ENCODE results near the gene SMCHD1. TPM values are rescaled to one million over a fixed set of nuclear protein-coding genes. Genes with fewer than 3 reads are reported as not detected.
A peak's percentile ranks its signal among the peaks of the same experiment; 100 is the strongest.
"Not testable (repeated sequence)": the region's sequence is repeated elsewhere in the genome, so short reads cannot be mapped to it uniquely, and the experiment has no call there.

The SMCHD1 gene
- total RNA-seq, 1 donor from 2014 or later, result 37.9 TPM

DNA sequence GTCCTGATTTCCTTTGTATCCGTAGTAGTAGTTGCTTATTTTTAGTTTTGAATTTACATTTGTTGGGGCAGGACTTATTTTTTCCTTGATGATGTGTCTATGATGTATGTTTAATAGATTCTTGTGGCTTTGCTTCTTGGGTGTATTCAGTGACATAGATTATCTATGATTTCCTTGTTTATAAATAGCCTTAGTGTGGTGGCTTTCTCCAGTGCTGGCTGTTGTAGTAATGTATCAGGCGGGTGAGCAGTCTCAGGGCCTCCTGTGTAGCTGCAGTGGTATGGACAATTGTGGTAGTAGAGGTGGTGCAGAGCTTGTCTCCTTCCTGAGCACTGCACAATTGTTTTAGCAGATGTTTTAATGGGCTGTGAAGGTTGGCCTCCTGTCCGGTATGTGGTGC lies 60.5 kb downstream of the SMCHD1 start:
- DNase-seq (ENCODE audit: low read depth), result peak; percentile 57

DNA sequence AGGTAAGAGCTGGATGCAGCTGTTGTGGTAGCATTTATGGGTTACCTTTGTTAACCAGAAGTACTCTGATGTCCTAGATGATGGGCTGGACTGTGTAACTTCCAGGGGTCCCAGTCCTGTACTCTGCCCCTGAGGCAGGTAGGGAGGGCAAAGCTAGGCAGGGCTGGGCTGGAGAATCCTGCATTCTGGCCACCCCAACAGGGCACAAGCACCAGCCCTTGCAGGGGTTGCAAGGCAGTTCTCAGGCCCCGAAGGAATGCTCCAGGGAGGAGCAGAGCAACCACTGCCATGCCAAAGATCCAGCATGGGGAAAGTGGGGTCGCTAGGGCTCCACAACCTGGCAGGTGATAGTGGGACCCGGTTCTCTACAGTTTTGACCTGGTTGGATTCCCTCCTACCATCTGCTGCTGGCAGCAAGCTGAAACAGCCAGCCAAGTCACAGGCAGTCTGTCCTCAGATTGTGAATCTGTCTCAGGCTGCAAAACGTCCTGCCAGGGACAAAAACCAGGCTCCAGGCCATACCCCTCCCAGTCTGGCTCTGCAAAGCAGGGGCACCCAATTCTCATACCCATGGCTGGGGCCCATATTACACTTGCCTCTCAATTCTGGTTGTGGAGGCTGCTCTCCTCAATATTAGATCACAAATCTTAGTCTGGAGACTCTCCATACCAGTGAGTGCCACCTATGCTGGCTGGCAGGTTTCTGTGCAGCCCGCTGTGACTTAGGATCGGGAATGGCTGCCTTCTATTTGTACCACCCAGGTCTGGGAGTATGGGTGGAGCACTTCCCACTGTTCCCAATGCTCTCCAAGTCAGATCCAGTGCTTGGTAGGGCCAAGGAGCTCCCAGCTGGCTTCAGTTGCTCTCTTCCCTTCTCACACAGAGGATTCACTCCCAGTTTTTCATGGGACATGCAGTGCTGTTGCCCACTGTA lies 61.1 kb downstream of the SMCHD1 start:
- no peak for DNase-seq (ENCODE audit: low read depth)

DNA sequence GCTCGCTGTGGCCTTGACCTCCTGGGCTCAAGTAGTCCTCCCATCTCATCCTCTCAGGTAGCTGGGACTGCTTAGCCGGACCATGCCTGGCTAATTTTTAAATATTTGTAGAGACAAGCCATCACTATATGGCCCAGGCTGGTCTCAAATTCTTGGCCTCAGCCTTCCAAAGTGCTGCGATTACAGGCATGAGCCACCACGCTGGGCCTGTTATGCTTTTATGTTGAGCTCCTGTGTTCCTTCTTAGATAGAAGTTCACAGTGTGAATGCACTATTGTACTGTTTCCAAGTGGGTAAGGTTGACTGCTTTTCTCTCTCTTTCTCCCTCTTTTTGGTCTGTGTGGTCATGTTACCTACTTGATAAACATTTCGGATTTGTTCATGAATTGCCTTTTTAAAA lies 61.9 kb downstream of the SMCHD1 start:
- DNase-seq (ENCODE audit: low read depth), result no peak

DNA sequence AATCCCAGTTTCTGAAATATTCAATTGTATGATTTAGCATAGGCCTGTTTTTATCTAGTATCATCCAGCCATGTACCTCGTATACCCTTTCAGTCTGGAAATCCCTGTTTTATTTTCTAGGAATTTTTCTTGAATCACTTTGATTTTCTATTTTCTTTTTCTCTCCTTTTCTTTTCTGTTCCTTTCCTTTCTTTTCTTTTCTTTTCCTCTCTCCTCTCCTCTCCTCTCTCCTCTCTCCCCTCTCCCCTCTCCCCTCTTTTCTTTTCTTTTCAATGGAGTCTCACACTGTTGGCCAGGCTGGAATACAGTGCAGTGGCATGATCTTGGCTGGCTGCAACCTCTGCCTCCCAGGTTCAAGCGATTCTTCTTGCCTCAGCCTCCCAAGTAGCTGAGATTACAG lies 63.5 kb downstream of the SMCHD1 start:
- DNase-seq (ENCODE audit: low read depth), result no peak

DNA sequence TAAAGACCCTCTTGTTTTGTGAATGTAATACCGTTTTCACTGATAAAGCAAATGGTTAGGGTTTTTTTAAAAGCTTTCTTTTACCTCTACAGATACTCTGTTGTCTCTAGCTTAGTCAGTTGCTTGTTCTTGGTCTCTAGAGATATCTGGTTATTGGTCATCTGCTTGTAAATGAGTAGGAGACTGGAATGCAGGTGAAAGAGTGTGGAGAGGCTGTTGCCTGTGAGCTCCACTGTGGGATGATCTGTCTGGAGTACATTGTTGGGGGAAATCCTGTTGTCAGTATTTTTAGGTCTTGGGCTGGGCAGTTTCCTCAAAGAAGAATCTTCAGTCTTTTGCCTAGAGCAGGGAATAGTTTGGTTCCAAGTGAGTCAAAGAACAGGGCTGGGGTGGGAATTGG lies 67.7 kb downstream of the SMCHD1 start:
- DNase-seq (ENCODE audit: low read depth), result peak; percentile 3

DNA sequence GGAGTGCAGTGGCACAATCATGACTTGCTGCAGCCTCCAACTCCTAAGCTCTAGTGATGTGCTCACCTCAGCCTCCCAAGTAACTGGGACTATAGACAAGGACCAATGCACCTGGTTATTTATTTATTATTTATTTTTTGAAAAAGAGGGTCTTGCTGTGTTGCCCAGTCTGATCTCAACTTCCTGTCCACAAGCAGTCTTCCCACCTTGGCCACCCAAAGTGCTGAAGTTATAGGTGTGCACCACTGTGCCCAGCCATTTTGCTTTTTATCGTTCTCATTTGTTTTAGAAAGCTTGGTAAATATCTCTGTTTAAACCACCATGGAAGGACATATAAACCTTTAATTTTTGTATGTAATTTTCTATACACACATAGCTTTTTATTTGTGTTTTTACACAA lies 74.2 kb downstream of the SMCHD1 start:
- DNase-seq (ENCODE audit: low read depth), result no peak

DNA sequence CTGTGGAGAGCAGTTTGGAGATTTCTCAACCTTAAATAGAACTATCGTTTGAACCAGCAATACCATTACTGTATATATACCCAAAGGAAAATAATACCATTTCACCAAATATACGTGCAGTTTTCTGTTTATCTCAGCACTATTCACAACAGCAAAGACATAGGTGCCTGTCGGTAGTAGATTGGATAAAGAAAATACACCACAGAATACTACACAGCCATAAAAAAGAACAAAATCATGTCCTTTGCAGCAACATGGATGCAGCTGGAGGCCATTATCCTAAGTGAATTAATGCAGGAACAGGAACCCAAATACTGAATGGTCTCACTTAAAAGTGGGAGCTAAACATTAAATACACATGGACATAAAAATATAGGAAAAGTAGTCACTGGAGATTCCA lies 81.3 kb downstream of the SMCHD1 start:
- DNase-seq (ENCODE audit: low read depth), result no peak

DNA sequence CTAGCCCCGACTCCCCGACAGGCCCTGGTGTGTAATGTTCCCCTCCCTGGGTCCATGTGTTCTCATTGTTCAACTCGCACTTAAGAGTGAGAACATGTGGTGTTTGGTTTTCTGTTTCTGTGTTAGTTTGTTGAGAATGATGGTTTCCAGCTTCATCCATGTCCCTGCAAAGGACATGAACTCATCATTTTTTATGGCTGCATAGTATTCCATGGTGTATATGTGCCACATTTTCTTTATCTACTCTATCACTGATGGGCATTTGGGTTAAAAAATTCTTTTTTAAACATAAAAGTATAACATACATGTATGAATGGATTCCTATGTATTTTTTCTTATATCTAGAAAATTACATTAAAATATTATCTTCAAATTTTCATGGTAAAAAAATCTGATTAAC lies 84.6 kb downstream of the SMCHD1 start:
- DNase-seq (ENCODE audit: low read depth), result not testable (repeated sequence)

DNA sequence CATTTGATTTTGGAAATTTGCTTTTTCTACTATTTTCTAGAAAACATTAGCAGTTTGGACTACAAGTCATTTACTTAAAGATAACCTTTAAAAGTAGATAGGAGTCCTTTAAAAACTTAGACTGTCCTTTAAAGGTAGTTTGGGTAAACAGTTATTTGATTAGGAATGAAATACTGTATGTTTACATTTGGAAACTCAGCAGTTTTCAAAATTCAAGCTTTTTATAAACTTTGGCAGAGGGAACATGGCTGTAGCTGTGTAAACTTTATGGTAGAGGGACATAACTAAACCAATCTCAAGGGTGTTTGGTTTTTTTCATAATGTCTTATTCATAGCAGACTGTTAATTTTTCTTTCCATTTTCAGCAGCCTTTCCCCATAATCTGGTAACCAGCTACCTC lies 90.7 kb downstream of the SMCHD1 start:
- no peak for DNase-seq (ENCODE audit: low read depth)

DNA sequence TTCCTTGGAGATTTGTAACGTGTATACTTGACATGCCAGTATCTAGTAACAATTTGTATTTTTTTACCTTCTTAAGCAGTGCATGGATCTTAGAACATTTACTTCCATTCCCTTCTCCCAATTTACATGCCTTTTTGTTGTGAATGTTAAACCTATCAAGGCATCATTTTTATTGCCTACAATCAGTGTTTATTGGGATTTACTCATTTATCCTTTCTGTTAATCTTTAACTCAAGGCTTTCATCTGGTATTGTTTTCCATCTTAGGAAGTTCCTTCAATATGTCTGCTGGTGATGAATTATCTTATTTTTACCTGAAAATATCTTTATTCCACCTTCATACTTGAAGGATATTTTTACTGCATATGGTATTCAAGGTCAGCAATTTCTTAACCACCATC lies 102.8 kb downstream of the SMCHD1 start:
- DNase-seq (ENCODE audit: low read depth), result no peak

DNA sequence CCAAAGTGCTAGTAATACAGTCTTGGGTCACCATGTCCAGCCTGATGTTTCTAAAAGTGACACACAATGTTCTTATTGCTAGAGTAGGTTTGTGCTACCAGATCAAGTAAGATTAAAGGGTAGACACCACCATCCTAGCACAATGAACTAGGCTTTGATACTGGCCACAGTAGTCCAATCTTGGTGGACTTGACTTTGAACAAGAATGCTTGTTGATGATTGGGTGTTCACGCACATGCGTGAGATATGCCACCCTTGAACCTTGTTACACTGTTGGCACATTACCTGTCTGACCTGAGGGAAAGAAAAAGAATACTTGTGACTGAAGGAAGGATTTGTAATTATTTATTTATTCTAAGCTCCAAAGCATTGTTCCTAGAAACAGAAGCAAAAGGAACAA lies 119.1 kb downstream of the SMCHD1 start:
- no peak for DNase-seq (ENCODE audit: low read depth)

DNA sequence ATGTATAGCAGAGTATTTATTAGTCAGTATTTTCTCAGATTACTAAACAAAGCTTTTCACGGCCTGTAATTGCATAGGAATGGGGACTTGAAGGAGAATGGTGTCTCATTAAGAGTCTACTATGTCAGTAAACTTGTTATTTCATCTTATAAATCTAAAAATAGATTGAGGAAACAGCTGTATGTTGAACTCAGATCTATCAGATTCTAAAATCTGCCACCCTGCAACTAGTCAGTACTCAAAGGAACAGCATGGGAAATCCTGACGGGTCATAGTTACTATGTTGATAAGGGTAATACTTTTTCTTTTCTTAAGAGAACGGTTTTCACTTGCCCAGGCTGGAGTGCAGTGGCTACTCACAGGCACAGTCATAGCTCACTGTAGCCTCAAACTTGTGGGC lies 121.1 kb downstream of the SMCHD1 start:
- peak; percentile 1 for DNase-seq (ENCODE audit: low read depth)

DNA sequence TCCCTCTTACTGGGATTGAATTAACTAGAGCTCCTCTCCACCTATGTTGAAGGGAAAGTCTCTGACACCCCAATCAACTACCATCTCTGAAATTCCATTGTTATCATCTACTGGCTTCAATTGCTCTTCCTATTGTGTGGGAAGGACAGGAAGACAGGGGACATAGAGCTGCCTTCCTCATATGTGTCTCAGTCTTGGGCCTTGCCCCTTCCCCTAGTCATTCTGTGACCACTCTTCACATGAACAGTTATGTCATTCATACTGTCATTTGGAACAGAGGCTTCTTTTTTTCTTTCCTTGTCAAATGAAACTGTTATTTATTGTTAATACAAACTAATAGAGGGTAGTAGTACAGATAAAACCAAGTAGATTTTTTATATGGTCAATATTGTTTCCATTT lies 121.7 kb downstream of the SMCHD1 start:
- no peak for DNase-seq (ENCODE audit: low read depth)

DNA sequence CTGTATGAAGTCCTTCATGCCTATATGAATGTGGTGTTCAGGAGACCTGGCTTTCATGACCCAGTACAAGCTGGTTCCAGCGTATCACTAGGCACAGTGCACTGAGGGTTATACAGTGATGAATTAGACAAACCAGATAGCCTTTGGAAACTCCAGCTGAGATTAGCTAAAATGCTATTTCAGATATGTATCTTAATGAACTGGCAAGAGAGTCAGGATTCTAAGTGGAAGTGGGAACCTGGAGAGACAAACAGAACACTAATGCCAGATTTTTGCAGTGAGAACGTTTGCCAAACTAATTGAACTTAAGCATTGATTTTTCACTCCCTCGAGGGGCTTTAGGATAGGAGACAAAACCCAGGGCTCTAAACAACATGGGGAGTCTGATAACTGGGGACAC lies 125.2 kb downstream of the SMCHD1 start:
- no peak for DNase-seq (ENCODE audit: low read depth)

DNA sequence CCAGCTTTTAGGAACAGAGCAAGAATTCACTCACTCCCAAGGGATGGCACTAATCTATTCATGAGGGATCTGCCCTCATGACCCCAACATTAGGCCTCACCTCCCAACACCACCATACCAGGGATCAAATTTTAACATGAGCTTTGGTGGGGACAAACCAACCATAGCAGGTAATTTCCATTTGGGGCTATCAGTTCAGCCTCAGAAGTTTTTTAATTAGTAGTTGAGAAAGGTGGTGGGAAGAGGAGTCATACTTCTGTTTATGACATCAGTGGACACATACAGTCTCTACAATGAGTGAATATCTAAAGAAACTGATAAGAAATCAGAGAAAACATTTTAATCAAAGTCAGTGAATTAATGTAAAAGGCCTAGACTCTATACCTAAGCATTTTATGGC lies 131.7 kb downstream of the SMCHD1 start:
- DNase-seq (ENCODE audit: low read depth), result no peak

DNA sequence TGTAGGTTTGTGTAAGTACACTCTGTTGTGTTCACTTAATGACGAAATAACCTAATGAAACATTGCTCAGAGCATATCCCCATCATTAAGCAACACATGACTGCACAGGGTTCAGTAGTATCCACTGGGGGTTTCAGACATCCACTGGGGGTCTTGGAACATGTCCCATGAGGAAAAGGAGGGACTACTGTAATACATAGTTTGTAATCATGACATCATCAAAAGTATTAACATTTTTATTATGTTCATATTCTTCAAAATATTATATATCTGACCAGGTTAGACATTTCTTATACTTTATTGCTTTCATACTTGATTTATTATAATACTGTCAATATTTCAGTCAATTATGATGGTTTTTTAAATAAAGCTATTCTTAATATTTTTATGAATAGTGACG lies 136.9 kb downstream of the SMCHD1 start:
- no peak for DNase-seq (ENCODE audit: low read depth)

DNA sequence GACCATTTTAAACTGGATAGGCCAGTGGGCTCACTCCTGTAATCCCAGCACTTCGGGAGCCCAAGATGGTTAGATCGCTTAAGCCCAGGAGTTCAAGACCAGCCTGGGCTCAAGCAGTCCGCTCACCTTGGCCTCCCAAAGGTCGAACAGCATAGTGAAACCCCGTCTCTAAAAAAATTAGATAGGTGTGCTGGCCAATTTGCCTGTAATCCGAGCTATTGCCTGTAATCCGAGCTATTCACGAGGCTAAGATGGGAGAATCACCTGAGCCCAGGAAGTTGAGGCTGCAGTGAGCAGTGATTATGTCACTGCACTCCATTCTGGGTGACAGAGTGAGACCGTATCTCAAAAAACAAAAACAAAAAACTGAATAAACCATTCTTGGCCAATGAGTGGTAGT lies 138.6 kb downstream of the SMCHD1 start:
- no peak for DNase-seq (ENCODE audit: low read depth)

DNA sequence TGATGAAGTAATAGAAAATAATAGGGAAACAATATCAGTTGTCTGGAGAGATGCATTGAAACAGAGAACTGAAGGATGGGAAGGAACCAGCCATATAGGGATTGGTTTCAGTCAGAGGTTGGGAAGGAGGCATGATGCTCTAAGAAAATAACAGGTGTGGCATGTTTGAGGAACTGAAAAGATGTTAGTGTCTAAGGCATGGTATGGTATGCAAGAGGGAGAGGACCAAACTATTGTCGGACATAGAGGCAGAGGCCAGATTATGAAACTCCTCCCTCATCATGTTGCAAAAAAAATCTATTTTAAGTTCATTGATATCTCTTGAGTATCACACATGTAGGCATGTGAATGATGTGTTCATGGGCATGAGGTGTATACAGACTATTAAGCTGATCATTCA lies 142.4 kb downstream of the SMCHD1 start:
- DNase-seq (ENCODE audit: low read depth), result no peak

DNA sequence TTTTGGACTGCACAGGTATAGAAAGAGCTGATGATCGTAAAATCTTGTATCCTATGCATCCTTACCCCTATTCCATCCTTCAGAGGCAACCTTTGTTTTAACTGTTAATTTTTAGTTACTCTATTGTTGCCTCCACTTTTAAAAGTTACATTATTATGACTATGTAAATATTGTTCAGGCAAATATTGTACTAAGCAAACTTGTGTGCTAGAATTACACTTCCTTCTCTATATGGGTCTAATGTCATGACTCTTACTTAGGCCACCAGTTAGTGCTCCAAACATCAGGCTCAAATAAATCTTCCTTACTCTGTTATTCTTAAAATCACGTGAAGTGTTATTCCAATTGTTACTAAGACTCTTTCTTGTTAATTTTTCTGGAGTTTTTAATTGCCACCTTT lies 143.8 kb downstream of the SMCHD1 start:
- DNase-seq (ENCODE audit: low read depth), result no peak

DNA sequence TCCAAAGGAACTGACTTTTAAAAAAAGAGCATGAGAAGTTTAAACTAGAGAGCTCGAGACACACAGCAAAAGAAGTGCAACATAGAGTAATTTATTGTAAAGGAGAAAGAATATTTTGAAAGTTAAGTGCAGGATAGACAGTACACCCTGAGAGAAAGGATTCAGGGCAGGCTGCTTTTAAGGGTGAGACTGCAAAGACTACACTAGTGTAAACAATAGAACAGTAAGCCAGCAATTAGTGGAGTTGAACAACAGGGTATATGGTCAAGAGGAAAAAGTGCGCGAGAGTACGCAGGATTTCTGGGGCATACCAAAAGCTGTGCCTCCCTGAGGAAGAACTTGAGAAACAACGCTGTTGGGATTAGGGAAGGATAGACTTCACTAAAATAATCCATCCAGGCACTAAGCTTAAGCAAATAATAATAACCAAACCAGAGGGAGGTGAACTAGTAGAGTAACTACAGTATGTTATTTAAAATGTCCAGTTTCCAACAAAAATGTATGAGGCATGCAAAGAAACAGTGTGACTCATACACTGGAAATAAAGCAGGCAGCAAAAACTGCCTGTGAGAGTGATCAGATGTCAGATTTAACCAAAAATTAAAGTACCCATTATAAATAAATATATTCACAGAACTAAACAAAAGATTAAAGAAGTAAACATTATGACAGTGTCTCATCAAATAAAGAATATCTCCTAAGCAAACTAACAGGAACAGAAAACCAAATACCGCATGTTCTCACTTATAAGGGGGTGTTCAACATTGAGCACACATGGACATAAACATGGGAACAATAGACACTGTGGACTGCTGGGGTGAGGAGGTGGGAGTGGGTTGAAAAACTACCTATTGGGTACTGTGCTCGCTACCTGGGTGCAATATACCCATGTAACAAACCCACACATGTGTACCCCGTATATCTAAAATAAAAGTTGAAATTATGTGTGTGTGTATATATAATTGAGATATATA lies 150.7 kb downstream of the SMCHD1 start:
- peak; percentile 3 for DNase-seq (ENCODE audit: low read depth)

DNA sequence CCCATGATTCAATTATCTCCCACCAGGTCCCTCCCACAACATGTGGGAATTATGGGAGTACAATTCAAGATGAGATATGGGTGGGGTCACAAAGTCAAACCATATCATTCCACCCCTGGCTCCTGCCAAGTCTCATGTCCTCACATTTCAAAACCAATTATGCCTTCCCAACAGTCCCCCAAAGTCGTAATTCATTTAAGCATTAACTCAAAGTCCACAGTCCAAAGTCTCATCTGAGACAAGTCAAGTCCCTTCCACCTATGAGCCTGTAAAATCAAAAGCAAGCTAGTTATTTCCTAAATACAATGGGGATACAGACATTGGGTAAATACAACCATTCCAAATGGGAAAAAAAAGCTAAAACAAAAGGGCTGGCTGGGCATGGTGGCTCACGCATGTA lies 153.1 kb downstream of the SMCHD1 start:
- DNase-seq (ENCODE audit: low read depth), result not testable (repeated sequence)

DNA sequence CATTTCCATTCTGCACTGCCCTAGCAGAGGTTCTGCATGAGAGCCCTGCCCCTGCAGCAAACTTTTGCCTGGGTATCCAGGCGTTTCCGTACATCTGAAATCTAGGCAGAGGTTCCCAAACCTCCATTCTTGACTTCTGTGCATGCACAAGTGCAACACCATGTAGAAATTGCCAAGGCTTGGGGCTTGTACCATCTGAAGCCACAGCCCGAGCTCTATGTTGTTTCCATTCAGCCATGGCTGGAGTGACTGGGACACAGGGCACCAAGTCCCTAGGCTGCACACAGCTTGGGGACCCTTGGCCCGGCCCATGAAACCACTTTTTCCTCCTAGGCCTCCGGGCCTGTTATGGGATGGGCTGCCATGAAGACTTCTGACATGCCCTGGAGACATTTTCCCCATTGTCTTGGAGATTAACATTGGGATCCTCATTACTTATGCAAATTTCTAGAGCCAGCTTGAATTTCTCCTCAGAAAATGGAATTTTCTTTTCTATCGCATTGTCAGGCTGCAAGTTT lies 154.2 kb downstream of the SMCHD1 start:
- not testable (repeated sequence) for DNase-seq (ENCODE audit: low read depth)

Data from myocyte (in vitro differentiated cells).